HG03521 (cell line): Measurements from ENCODE around the gene KHDC4.
"Not testable (repeated sequence)": the region's sequence is repeated elsewhere in the genome, so short reads cannot be mapped to it uniquely, and the experiment has no call there.

ENCODE experiments used
- ATAC-seq: cut with Tn5 transposase; IDR thresholded peaks from one replicate; pipeline ENCODE4 v1.9.1; 2021; ENCODE audit warnings: mild to moderate bottlenecking, moderate library complexity; ENCODE audit not compliant: unreplicated experiment

KHDC4 gene

DNA sequence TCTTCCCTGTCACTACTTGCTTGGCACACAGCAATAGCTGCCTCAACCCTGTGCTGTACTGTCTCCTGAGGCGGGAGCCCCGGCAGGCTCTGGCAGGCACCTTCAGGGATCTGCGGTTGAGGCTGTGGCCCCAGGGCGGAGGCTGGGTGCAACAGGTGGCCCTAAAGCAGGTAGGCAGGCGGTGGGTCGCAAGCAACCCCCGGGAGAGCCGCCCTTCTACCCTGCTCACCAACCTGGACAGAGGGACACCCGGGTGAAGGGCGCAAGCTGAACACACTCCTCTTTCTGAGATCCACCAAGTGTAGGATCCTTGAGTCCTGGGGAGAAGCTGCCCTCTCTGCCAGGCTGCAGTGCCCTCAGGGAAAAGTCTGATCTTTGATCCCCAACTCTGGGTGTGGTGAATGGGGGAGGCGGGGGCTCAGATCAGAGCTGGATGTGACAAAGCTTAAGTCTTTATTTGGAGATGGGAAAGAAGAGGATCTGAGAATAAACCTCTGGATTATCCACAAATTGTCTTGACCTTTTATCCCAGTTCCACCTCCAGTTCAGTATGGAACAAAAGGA is 8.4 kb upstream of the KHDC4 start:
- ATAC-seq = no peak

DNA sequence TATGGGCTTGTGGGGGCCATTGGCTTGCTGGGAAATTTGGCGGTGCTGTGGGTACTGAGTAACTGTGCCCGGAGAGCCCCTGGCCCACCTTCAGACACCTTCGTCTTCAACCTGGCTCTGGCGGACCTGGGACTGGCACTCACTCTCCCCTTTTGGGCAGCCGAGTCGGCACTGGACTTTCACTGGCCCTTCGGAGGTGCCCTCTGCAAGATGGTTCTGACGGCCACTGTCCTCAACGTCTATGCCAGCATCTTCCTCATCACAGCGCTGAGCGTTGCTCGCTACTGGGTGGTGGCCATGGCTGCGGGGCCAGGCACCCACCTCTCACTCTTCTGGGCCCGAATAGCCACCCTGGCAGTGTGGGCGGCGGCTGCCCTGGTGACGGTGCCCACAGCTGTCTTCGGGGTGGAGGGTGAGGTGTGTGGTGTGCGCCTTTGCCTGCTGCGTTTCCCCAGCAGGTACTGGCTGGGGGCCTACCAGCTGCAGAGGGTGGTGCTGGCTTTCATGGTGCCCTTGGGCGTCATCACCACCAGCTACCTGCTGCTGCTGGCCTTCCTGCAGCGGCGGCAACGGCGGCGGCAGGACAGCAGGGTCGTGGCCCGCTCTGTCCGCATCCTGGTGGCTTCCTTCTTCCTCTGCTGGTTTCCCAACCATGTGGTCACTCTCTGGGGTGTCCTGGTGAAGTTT is 7.8 kb upstream of the KHDC4 start:
- ATAC-seq = no peak

DNA sequence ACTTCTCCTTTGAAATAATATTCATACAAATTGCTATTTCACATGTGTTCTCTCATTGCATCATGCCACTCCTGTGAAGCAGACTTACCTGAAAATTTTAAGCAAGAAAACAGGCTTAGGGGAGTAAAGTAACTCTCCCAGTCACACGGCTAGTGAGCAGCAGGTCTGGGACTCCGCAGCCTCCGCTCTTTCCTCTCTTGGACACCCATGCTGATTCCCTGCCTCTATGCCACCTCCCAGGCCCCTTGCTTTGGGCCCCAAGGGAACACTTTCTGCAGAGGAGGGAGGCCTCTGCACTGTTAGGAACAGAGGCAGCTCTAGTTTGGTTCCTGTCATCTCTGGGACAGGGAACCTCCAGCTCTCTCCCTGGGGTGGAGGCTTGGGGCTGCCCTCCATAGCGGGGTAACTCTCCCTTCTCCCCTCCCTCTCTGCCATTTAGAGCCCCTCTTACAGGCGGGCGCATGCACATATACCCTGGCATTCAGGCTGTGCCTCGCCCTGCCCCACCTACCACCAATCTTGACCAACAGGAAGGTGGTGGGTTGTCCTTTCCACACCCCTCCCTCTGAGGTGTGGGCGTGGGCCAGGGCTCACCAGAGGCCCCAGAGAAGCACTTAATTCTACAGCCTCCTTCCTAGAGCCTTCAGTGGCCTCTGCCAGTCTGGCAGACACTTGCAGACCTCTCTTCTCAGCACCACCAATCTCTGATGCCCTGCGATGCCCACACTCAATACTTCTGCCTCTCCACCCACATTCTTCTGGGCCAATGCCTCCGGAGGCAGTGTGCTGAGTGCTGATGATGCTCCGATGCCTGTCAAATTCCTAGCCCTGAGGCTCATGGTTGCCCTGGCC is 7.0 kb upstream of the KHDC4 start, which contains the start of gene RXFP4:
RXFP4 (plus strand) TSS at position 646 of the 852 bp plus-strand sequence; CDS start at position 718, 72 bp downstream.
- ATAC-seq = no peak

DNA sequence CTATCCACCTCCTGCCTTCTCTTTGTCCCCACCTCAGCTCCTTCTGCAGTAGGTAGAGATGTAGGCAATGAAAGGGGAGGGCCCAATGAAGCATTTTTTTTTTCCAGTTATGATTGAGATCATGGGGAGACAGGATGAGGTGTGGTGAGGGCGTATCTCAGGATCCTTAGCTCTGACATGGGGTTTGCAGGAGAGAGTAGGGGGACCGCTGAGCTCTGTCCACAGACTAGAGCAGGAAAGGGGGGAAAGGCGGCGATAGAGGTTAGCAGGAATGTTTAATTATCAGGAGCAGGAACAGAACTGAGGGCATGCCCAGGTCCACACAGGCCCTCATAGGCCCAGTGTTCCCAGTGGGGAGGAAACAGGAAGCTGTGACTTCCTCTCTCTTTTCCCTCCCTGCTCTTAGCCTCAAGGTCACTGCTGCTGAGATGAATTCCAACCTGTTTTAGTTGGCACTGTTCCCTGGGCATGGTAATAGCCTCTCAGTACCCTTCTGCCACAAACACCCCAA is 6.3 kb upstream of the KHDC4 start:
- ATAC-seq = no peak

DNA sequence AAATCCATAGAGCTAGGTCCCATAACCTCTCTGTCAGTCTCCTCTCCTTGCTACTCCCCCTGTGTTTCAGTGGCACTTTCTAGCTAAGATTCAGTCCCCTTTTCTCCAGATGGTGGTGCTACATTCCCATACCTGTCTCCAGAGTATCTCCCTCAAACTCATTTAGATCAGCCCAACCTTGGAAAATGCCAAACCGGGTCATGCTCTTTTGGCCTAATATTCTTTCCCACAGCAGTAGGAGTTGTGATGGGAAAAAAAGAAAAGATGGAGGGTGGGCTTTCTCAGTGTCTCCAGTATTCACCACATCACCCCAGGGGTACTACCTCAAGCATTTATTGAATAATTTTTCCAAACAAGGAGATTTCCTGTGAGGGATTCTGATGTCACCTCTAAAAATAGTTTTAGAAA is 4.0 kb upstream of the KHDC4 start:
- ATAC-seq = no peak

DNA sequence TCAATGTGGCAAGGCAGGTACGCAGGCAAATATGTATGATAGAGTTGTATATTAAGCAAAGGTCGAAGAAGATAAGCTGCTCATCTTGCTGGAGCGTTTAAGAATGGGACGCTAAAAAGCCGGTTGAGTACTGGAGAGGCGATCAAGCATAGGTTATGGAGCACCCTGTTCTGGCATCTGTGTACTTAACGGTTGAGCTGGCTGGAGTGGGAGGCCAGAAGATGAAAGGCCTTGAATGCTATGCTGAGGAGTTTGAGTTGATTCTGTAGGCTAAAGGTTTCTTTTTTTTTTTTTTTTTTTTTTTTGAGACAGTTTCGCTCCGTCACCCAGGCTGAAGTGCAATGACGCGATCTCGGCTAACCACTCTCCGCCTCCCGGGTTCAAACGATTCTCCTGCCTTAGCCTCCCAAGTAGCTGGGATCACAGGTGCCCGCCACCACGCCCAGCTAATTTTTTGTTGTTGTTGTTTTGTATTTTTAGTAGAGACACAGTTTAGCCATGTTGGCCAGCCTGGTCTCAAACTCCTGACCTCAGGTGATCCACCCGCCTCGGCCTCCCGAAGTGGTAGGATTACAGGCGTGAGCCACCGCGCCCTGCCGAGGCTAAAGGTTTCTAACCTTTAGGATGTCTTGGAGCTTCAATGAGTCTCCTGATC is 850 bp upstream of the KHDC4 start:
- ATAC-seq = no peak

DNA sequence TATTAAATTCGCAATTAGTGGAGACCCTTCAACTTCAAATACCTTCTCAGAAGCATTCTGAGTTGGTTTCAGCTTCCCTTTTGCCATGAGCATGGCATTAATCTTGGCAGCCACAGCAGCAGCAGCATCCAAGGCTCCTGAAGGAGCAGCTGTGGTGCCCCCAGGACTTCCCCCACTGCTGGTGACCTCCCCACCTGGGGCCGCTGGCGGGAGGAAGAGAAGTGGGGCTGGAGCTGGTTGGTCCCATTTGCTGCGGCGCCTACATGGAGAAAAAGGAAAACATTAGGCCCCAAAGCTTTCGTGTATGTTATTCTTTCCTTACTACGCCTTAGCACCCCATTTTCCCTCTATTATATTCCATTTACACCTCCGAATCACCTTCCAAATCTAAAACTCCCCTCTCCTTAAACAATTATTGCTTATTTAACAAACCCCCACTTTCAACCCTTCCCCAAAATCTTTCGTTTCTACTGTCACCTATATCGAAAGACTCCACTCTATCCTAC is 569 bp downstream of the KHDC4 start:
- no peak for ATAC-seq

DNA sequence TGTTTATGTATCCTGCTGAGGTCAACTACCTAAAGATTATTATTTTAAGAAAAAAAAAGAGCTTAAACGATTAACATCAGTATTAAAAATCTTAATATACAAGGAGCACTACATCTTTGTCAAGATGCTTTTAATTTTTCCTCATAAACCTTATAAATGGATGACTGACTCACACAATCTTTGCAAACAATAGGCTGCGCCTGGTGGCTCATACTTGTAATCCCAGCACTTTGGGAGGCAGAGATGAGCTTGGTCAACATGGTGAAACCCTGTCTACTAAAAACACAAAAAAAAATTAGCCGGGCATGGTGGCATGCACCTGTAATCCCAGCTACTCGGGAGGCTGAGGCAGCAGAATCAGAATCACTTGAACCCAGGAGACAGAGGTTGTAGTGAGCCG is 1.7 kb downstream of the KHDC4 start:
- no peak for ATAC-seq

DNA sequence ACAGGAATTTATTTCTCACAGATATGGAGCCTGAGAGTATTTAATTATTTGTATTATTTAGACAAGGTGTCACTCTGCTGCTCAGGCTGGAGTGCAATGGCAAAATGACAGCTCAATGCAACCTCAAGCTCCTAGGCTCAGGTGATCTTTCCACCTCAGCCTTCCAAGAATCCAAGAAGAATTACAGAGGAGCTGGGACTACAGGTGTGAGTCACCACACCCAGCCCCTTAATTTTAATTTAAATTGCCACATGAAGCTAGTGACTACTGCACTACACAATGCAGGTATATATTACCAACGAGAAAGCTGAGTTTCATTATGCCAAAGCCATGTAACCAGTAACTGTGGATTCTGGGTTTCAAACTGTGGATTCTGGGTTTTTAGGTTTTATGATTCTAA is 2.1 kb downstream of the KHDC4 start:
- ATAC-seq = no peak

DNA sequence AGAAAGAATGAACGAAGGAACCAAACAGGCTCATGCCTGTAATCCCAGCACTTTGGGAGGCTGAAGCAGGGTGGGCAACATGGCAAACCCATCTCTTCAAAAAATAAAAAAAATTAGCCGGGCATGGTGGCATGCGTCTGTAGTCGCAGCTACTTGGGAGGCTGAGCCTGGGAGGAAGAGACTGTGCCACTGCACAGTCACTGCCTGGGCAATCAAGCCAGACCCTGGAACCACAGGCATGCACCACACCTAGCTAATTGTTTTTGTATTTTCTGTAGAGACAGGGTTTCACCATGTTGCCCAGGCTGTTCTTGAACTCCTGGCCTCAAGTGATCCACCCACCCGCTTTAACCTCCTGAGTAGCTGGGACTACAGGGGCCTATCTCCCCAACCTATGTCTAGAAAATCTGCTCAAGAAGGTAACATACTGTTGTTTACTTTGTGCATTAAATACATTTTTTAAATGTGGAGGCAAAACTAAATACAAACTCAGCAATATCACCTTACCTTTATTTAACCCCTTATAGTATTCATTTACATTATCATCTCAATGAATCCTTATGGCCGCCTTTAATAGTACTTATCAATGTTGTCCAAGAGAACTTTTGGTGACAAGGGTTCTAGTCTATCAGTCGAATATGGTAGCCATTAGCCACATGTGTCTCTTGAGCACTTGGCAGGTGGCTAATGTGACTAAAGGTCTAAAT is 2.7 kb downstream of the KHDC4 start:
- no peak for ATAC-seq

DNA sequence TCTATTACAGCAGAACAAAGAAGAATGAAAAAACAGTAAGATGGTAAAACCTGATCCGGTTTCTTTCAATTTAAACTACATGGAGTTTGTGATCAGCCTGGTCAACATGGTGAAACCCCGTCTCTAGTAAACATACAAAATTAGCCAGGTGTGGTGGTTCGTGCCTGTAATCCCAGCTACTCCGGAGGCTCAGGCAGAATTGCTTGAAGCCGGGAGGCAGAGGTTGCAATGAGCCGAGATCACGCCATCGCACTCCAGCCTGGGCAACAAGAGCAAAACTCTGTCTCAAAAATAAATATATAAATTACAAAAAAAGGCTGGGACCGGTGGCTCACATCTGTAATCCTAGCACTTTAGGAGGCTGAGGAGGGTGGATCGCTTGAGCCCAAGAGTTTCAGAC is 3.5 kb downstream of the KHDC4 start:
- ATAC-seq = not testable (repeated sequence)

DNA sequence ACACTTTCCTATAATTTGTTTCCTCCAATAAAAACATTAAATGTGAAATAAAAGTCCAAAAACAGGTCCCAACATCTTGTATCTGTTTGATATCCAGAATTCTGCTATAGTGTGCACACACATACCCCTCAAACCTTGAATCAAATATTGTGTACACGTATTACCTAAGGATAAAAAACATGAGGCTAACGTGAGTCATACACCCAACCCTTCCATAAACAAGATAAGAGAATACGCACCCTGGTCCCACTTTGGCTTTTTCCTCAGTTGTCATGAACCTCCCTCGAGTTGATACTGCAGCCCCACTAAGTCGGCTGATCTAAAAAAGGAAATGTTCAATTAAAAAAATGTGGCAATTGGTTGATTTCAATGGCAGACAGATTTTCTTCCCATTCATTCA is 5.2 kb downstream of the KHDC4 start:
- no peak for ATAC-seq

DNA sequence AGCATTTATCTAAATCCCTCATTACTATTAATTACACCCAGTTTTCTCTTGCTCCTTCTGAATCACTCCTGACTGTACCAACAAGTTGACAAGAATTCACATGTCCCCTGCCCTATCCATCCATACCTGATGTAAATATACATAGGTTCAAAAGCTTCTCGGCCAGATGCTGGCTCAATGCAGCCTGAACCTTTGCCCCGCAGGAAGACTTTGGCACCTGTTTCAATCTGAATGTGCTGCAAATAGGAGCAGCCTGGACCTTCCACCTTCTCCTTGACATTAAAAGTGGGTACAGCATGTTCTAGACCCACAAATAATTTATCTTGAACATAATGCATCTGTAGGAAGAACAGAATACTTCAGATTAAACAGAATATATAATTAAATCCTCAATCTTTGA is 8.7 kb downstream of the KHDC4 start:
- no peak for ATAC-seq

DNA sequence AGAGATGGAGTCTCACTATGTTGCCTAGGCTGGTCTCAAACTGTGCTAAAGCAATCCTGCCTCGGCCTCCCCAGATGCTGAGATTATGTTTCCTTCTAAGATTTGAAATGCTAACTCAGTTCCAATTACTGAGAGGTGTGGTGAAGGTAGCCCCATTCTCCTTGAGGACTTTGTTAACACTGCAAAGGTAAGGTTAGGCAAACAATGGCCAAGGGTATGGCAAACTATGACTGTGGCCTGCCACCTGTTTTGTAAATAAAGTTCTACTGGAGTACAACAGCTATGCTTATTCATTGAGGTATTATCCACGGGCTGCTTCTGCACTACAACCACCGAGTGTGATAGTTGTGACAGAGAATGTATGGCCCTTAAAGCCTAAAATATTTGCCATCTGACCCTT is 13.5 kb downstream of the KHDC4 start:
- ATAC-seq = no peak

DNA sequence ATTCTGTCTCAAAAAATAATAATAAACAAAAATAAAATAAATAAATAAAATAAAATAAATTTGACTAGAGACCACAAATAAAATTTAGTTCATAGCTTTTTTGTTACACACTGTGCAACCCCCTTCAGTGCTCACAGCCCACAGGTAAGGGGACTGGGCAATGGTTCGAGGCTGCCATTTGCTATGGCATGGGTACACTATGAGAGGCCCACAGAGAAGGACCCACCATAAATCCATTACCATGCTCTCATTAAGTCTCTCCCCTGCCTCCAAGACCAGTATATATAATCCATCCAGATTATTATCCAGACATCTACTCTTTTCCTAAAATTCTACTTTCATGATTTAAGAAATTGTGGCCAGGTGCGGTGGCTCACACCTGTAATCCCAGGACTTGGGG is 14.4 kb downstream of the KHDC4 start:
- ATAC-seq = no peak

DNA sequence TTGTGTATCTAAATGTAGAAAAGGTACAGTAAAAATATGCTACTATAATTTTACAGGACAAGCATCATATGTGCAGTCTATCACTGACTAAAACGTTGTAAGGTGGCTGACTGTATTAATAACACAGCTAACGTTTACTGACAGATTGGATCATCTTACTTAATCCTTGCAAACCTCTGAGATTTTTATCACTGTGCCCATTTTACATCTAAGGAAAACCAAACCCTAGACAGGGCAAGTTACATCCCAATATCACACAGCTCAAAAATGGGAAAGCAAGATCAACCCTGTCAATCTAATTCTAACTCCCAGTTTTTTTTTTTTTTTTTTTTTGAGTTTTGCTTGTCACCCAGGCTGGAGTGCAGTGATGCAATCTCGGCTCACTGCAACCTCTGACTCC is 15.6 kb downstream of the KHDC4 start:
- ATAC-seq = no peak

DNA sequence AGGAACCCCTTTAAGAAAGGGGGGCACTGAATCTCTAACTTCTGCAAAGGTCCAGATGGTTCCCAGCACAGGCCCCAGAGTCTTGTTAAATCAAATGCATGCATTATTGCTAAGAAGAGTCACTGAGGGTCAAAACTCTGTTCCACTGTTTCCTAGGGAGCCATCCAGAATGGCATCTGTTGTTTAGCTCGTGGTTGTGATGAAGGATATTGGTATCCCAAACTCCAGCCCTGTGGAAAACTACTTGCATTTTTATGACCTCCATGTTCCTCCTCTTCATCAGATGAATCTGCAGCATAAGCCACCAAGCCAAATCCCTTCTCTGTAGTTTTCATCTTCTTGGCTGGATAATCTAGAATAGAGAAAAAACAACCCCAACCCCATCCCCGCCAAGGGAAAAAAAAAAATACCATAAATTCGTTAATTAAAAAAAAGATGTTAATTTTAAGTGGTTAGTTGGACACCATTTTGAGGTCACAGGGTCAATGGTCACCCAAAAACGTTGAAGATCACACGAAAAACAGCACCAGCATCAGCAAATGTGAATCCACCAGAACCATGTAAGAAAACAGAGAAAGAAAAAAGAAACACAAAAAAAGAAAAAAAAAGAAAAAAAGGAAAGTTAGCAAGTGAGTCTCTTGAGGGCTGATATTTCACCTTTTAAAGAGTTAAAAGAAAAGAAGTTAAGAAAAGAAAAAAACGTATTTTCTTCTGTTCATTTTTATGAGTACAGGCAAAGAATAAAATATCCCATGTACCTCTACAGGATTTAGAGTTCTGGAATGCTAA is 20.1 kb downstream of the KHDC4 start:
- no peak for ATAC-seq

DNA sequence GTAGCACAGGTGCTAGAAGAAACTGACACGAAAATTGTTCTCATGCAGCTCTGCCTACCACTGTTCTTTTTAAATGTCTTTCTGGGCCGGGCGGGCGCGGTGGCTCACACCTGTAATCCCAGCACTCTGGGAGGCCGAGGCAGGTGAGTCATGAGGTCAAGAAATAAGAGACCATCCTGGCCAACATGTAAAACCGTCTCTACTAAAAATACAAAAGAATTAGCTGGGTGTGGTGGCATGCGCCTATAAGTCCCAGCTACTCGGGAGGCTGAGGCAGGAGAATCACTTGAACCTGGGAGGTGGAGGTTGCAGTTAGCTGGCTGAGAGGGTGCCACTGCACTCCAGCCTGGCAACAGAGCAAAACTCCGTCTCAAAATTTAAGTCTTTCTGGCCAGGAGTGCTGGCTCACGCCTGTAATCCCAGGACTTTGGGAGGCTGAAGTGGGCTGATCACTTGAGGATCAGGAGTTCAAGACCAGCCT is 22.1 kb downstream of the KHDC4 start:
- ATAC-seq = no peak
